Measurements from ENCODE around the gene NHLH2. TPM values are rescaled to one million over a fixed set of nuclear protein-coding genes. Genes with fewer than 3 reads are reported as not detected.

NHLH2 gene
- total RNA-seq, 2 donors from 2014 or later, result not detected

- Histone ChIP-seq H3K27me3 (replicated peaks; ENCODE audit: insufficient read depth) (no peaks in the 10 kb centered on the region), H3K4me3 (no peak overlapping the region), H3K36me3 (no peaks in the 10 kb centered on the region), H3K4me1 (ENCODE audit: control insufficient read depth in 1 of 2, low read depth in 2 of 2) (no peaks in the 10 kb centered on the region), H3K27ac (no peak overlapping the region), H3K9me3 (no peaks in the 10 kb centered on the region)
- ATAC-seq (ENCODE audit: insufficient number of reproducible peaks, low FRiP score, low read depth), result no peak
- DNase-seq (ENCODE audit: low spot score), result no peak
- TF ChIP-seq CTCF (IDR thresholded peaks at IDR 0.05), result no peak
These were observed 32.3 kb upstream of the NHLH2 start for GRCh38 chr1:115873184-115873583.

- Histone ChIP-seq H3K9me3 (no peaks in the 10 kb centered on the region), H3K27me3 (replicated peaks; ENCODE audit: insufficient read depth) (no peaks in the 10 kb centered on the region), H3K4me3 (no peak overlapping the region), H3K36me3 (no peaks in the 10 kb centered on the region), H3K27ac (no peak overlapping the region), H3K4me1 (ENCODE audit: control insufficient read depth in 1 of 2, low read depth in 2 of 2) (no peaks in the 10 kb centered on the region)
- no peak for ATAC-seq (ENCODE audit: insufficient number of reproducible peaks, low FRiP score, low read depth)
- TF ChIP-seq CTCF (IDR thresholded peaks at IDR 0.05), result no peak
- DNase-seq (ENCODE audit: low spot score), result no peak
These were observed 28.1 kb upstream of the NHLH2 start for GRCh38 chr1:115869064-115869463.

GRCh38 chr1:115867216-115867615, 26.3 kb upstream of the NHLH2 start:
- no peaks in the 10 kb centered on the region for H3K4me1 ChIP-seq (ENCODE audit: control insufficient read depth in 1 of 2, low read depth in 2 of 2)
- no peak for DNase-seq (ENCODE audit: low spot score)
- no peaks in the 10 kb centered on the region for H3K36me3 ChIP-seq
- TF ChIP-seq CTCF (IDR thresholded peaks at IDR 0.05), result no peak
- no peak overlapping the region for H3K27ac ChIP-seq
- H3K9me3 ChIP-seq, result no peaks in the 10 kb centered on the region
- no peaks in the 10 kb centered on the region for H3K27me3 ChIP-seq (replicated peaks; ENCODE audit: insufficient read depth)
- no peak for ATAC-seq (ENCODE audit: insufficient number of reproducible peaks, low FRiP score, low read depth)
- no peak overlapping the region for H3K4me3 ChIP-seq

- DNase-seq (ENCODE audit: low spot score) (no peak), ATAC-seq (ENCODE audit: insufficient number of reproducible peaks, low FRiP score, low read depth) (no peak)
- H3K9me3 ChIP-seq, result no peaks in the 10 kb centered on the region
- H3K36me3 ChIP-seq, result no peaks in the 10 kb centered on the region
- H3K4me1 ChIP-seq (ENCODE audit: control insufficient read depth in 1 of 2, low read depth in 2 of 2), result no peaks in the 10 kb centered on the region
- H3K27ac ChIP-seq, result no peak overlapping the region
- no peak overlapping the region for H3K4me3 ChIP-seq
- TF ChIP-seq CTCF (IDR thresholded peaks at IDR 0.05), result no peak
- H3K27me3 ChIP-seq (replicated peaks; ENCODE audit: insufficient read depth), result no peaks in the 10 kb centered on the region
These were observed 24.9 kb upstream of the NHLH2 start for GRCh38 chr1:115865704-115866380.

GRCh38 chr1:115862403-115862802, 21.5 kb upstream of the NHLH2 start:
- Histone ChIP-seq H3K4me3 (no peak overlapping the region), H3K9me3 (no peaks in the 10 kb centered on the region), H3K27ac (no peak overlapping the region), H3K27me3 (replicated peaks; ENCODE audit: insufficient read depth) (no peaks in the 10 kb centered on the region), H3K36me3 (no peaks in the 10 kb centered on the region), H3K4me1 (ENCODE audit: control insufficient read depth in 1 of 2, low read depth in 2 of 2) (no peaks in the 10 kb centered on the region)
- ATAC-seq (ENCODE audit: insufficient number of reproducible peaks, low FRiP score, low read depth) (no peak), DNase-seq (ENCODE audit: low spot score) (no peak)
- TF ChIP-seq CTCF (IDR thresholded peaks at IDR 0.05), result no peak

Measured in thoracic aorta (tissue), 2 donors.